Mesothelial cell of epicardium (in vitro differentiated cells): ENCODE data around the gene RNF112. TPM values are rescaled to one million over a fixed set of nuclear protein-coding genes. Genes with fewer than 3 reads are reported as not detected.

Source experiments
- DNase-seq, 2 experiments: peaks; one replicate each; pipeline ENCODE4 v3.0.0; 2021; ENCODE audit warnings: low spot score in 2 of 2; ENCODE audit not compliant: unreplicated experiment in 2 of 2
- H3K27ac Mint-ChIP-seq: 2 replicates; pipeline ENCODE4 v1.8.0; 2021; ENCODE audit warnings: mixed read lengths
- H3K27me3 Mint-ChIP-seq: 2 replicates; pipeline ENCODE4 v1.8.0; 2021; ENCODE audit warnings: low read depth, mixed read lengths
- H3K36me3 Mint-ChIP-seq: 2 replicates; pipeline ENCODE4 v1.8.0; 2021; ENCODE audit warnings: mixed read lengths
- H3K4me1 Mint-ChIP-seq: 2 replicates; pipeline ENCODE4 v1.8.0; 2021; ENCODE audit warnings: mixed read lengths
- H3K4me3 Mint-ChIP-seq: 2 replicates; pipeline ENCODE4 v1.8.0; 2021; ENCODE audit warnings: mild to moderate bottlenecking, moderate library complexity, mixed read lengths
- H3K9me3 Mint-ChIP-seq: 2 replicates; pipeline ENCODE4 v1.8.0; 2021; ENCODE audit warnings: mixed read lengths
- CTCF ChIP-seq: fragments of 200-600 bp; sonication (generic); IDR thresholded peaks from one replicate; pipeline ENCODE4 v1.5.0; 2021; ENCODE audit warnings: antibody characterized with exemption; ENCODE audit not compliant: unreplicated experiment
- total RNA-seq: library from RNA; stranded (reverse); gene quantifications from 3 replicates; pipeline ENCODE4 v1.2.1, GENCODE V29; 2021

RNF112 gene
- total RNA-seq, 1 donor from 2014 or later, result 4.2 TPM

GRCh38 chr17:19414396-19415280, 3.6 kb downstream of the RNF112 start:
- Mint-ChIP-seq H3K27me3 (peaks cover 7% of the 10 kb centered on the region), H3K36me3 (no peaks in the 10 kb centered on the region), H3K4me3 (no peak overlapping the region), H3K27ac (no peak overlapping the region), H3K4me1 (peaks cover 19% of the 10 kb centered on the region), H3K9me3 (no peaks in the 10 kb centered on the region)
- DNase-seq, result no peak
- no peak for TF ChIP-seq CTCF

GRCh38 chr17:19415311-19415710, 4.3 kb downstream of the RNF112 start:
- Mint-ChIP-seq H3K4me1 (peaks cover 15% of the 10 kb centered on the region), H3K36me3 (no peaks in the 10 kb centered on the region), H3K9me3 (no peaks in the 10 kb centered on the region), H3K27ac (no peak overlapping the region), H3K27me3 (peaks cover 3% of the 10 kb centered on the region), H3K4me3 (no peak overlapping the region)
- no peak for DNase-seq
- no peak for TF ChIP-seq CTCF

- no peak overlapping the region for H3K27ac Mint-ChIP-seq
- no peak for TF ChIP-seq CTCF
- H3K4me3 Mint-ChIP-seq, result no peak overlapping the region
- H3K4me1 Mint-ChIP-seq, result peaks cover 9% of the 10 kb centered on the region
- peaks cover 3% of the 10 kb centered on the region for H3K9me3 Mint-ChIP-seq
- H3K36me3 Mint-ChIP-seq, result no peaks in the 10 kb centered on the region
- no peak for DNase-seq
- no peaks in the 10 kb centered on the region for H3K27me3 Mint-ChIP-seq
Observed at GRCh38 chr17:19415806-19416775, 5.1 kb downstream of the RNF112 start.

- peaks cover 4% of the 10 kb centered on the region for H3K9me3 Mint-ChIP-seq
- DNase-seq, result no peak
- H3K27me3 Mint-ChIP-seq, result no peaks in the 10 kb centered on the region
- no peak overlapping the region for H3K27ac Mint-ChIP-seq
- no peak for TF ChIP-seq CTCF
- peaks cover 5% of the 10 kb centered on the region for H3K4me1 Mint-ChIP-seq
- no peak overlapping the region for H3K4me3 Mint-ChIP-seq
- no peaks in the 10 kb centered on the region for H3K36me3 Mint-ChIP-seq
Observed at GRCh38 chr17:19417611-19418010, 6.6 kb downstream of the RNF112 start.

- TF ChIP-seq CTCF, result no peak
- H3K27ac Mint-ChIP-seq, result no peak overlapping the region
- peaks cover 4% of the 10 kb centered on the region for H3K9me3 Mint-ChIP-seq
- no peaks in the 10 kb centered on the region for H3K27me3 Mint-ChIP-seq
- peaks cover 2% of the 10 kb centered on the region for H3K4me1 Mint-ChIP-seq
- no peaks in the 10 kb centered on the region for H3K36me3 Mint-ChIP-seq
- no peak overlapping the region for H3K4me3 Mint-ChIP-seq
- no peak for DNase-seq
Observed at GRCh38 chr17:19418251-19418992, 7.4 kb downstream of the RNF112 start.
